GM03348 (cell line): ENCODE measurements around the gene BLMH.
A peak's percentile ranks its signal among the peaks of the same experiment; 100 is the strongest.
"Not testable (repeated sequence)": the region's sequence is repeated elsewhere in the genome, so short reads cannot be mapped to it uniquely, and the experiment has no call there.

Source experiments
- DNase-seq: peaks from one replicate; pipeline ENCODE4 v3.0.0; 2012; ENCODE audit warnings: low spot score

BLMH gene

DNA sequence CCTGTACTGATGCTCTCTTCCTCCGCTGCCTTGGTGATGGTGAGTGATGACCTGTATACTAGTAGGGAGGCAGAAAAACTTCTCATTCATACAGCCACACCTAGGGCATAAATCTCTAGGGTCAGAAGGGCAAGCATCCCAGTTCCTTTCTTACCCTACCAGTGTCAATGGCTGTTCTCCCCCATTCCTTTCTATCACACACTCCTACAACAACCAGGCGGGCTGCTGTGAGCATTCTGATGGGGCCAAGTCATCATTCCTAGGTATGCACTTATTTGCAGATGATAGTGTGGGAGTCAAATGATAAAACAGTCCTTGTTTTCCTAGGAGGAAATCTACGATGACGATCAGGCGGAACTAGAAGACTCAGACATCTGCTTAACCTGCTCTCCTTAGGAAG is 42.3 kb downstream of the BLMH start:
- no peak for DNase-seq

GRCh38 chr17:30248786-30249185 is 43.0 kb downstream of the BLMH start:
- DNase-seq, result no peak

- no peak for DNase-seq
Measured at GRCh38 chr17:30246460-30246859, 45.3 kb downstream of the BLMH start.

DNA sequence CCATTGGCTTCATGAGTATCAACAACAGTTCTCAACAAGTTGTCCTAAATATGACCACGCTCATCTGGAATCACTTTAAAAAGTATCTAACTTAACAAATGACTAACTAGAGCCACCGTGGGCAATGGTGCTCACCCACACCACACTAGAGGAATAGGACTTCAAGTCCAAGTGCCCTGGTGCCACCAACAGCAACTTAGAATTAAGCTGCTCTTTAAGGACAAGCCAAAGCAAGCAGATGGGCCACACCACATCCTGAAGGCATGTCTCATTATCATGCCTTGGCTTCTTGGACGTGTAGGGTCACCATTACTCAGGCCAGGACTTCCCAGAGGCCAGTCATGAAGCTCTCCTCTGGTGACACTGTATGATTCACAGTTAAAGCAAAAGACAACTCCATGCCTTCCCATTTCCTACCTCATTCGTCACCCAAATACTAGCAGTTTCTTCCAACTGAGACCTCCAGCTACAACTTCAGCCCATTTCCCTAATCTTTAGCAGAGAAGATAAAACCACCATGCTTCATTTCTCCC is 46.8 kb downstream of the BLMH start:
- DNase-seq, result peak; percentile 39

DNA sequence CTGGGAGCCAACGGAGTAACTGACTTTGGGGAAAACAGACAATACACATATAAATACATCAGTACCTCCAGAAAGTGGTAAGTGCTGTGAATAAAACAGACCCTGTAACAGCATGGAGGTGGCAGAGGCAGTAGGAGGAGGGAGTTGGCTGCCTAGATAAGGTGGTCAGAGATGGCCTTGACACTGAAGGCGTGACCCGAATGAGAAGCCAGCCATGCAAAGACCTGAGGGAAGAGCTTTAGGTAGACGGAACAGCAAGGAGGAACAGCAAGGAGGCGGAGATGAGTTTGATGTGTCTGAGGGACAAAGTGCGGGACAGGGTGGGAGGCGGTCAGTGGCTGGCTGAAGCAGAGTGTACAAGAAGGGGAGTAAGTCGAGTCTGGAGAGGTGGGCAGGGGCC is 48.2 kb downstream of the BLMH start:
- DNase-seq, result no peak

GRCh38 chr17:30243002-30243401 is 48.7 kb downstream of the BLMH start:
- DNase-seq, result no peak

GRCh38 chr17:30241051-30241450 is 50.7 kb downstream of the BLMH start:
- DNase-seq, result no peak

DNA sequence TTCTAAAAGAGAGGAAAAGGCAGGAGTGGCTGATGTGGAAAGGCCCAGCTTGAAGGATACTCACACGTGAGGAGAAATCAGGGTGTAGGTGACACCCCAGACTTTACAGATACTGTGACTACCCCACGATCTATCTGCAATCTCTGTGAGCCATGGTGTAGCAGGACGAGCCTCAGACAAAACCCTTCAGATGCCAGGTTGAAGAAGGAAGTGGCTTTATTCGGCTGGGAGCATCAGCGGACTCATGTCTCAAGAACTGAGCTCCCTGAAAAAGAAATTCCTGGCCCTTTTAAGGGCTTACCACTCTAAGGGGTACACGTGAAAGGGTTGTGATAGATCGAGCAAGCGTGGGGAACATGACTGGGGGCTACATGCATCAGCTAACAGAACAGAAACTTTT is 51.6 kb downstream of the BLMH start:
- DNase-seq, result no peak

DNA sequence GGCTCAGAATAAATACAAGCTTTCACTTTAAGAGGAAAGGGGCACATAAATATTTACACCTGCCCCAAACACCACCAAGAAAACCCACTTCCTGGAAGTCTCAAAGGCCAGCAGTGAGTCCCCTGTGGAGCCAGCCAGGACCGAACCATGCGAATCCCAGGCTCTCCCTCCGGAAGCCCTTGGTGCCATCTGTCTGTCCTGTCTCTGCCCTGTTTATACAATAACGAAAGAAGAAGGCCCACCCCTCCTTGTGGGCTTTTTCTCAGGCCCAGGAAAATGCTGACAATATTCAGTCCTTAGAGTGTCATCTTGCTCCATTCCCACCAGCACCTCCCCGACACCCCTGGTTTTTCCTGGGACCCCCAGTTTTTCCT is 52.7 kb downstream of the BLMH start:
- no peak for DNase-seq

- DNase-seq, result no peak
Measured at GRCh38 chr17:30238387-30239088, 53.2 kb downstream of the BLMH start.

- DNase-seq, result no peak
Measured at GRCh38 chr17:30238003-30238344, 53.8 kb downstream of the BLMH start.

- DNase-seq, result no peak
Measured at GRCh38 chr17:30237296-30238002, 54.3 kb downstream of the BLMH start.

DNA sequence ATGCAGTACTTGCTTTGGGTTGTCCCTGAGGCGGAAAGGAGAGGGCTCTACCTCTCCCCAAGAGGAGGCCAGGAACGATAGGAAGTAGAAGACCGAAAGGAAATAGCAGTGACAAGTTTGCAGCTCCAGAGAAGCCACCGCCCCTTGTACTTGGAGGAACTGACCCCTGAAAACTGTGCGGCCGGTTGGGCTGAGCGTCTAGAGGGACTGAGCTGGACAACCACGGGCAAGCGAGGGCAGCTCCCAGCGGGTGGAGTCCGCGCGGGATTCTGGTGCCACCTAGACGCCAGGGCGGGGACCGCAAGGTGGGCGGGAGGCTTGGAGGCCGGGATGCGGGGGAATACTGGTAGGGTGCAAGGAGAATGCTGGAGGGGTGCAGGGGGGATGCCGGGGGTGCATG is 55.0 kb downstream of the BLMH start:
- DNase-seq, result peak; percentile 69

- no peak for DNase-seq
Measured at GRCh38 chr17:30236297-30236624, 55.5 kb downstream of the BLMH start.

DNA sequence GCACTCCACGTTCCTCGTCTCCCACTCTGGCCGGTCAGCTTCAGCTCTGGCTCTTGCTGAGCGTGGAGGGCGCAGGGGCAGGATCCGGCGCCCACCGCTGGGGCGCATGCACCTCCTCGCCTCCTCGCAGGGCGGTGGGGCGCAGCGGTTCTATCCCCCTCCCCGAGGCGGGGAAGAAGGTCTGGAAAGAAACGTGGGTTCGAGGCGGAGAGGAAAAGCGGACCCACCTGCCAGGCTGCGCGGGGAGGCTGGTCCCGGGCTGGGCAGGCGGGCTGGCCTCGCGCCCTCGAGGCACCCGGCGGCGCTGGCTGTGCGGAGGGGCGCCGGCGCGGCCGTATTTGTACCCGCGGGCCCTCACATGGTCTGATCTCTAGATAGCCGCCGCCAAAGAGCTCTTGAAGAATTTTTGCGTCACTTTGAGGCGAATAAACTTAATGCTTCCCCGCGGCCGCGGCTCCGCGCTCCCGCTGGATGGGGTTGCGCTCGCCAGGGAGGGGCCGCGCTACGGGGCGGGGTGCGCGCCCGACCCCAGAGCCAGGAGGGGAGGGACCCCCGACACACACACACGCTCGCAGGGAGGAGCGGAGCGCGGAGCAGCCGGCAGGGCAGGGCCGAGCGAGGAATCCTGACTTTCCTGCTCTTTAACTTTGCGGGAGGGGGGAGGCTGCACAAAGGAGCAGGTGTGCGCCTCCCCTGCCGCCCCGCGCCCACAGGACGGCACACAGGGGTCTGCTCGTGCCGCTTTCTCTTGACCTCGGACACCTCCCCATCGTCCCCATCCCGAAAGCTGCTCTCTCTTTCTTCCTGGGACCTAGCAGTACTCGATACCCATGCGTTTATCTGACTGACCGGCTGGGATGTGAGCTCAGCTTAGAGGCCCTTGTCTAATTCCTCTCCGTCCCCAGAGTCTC is 56.1 kb downstream of the BLMH start, which contains the start of gene SLC6A4:
SLC6A4 (minus strand) TSS at position 312 of the 911 bp plus-strand sequence. CDS start 13,739 bp downstream, outside the sequence.
- DNase-seq, result peak; percentile 61

DNA sequence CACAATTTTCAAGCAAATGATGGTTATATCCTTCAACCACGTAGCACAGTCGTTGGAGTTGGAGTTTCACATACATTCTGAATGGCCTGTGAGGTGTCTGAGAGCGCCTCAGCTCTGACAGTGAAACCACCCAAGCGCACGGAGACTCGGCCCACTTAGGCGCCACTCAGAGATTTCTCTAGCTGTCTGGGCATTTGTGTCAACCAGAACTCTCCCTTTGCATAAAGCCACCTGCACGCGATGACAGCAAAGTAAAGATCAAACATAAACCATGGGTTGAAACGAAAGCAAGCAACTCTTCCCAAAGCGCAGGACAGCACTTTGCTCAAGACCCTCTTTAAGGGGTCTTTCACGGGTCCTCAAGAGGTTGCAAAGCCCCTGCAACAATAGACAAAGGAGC is 56.8 kb downstream of the BLMH start:
- DNase-seq, result no peak

GRCh38 chr17:30234296-30234695 is 57.4 kb downstream of the BLMH start:
- no peak for DNase-seq

DNA sequence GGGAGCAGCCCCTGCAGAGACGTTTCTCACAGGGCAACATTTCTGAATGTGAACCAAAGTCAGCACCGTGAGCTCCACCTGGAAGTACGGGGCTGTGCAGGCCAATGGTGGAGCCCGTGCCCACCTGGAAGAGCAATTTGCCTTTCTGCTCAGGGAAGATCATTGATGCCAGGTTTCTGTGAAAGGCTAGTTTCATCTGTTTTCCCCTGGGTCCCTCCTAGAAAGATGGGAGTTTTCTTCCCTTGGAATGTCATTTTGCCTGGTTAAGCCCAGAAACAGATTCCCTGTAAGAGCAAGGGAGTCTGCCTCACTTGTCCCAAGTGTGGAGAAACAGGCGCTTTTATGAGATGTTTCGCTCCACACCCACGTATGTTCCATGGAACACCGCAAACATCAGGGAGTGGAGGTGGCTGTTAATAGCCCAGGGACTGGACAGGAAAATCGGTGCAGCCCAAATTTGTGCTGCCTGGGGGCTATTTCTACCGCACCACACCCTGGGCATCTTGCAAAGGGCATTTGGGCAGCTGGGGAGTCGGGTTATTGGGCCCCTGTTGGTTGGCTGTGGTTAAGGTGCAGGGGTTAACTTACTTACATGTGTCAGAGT is 58.8 kb downstream of the BLMH start:
- DNase-seq, result no peak

DNA sequence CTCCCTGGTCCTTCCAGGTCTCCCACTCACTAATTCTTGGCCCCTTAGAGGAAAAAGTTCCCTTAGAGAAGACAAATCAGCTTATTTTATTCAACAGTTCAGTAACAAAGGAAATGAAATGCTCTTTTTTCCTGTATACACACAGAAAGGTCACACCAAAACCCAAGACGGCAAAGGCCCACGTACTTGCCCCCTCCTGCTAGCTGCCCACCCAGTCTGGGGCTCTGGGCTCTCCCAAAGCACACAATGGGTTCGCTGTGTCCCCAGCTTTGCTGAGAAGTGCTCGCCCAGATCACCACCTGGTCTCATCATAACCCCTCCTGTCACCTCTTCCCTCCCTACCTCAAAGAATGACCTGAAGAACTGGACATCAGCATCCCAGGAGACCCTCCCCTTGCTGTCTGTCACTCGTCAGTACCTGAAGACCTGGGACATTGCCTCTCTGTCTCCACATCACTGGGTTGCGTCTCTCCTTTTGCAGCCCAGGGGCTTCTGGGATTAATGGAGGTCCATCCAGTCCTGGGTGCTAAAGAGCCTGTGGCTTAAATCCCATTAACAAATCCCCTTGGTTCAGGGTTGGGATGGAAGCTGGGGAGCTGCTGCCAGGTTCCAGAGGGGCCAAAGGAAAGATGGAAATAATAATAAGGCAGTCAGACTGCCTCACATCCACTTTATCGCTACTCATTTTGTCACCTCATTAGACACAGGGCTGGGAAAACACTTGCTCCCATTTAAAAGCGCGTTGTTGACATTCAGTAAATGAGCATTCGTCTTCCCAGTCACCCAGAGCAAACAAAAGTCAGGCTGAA is 59.5 kb downstream of the BLMH start:
- DNase-seq, result no peak

DNA sequence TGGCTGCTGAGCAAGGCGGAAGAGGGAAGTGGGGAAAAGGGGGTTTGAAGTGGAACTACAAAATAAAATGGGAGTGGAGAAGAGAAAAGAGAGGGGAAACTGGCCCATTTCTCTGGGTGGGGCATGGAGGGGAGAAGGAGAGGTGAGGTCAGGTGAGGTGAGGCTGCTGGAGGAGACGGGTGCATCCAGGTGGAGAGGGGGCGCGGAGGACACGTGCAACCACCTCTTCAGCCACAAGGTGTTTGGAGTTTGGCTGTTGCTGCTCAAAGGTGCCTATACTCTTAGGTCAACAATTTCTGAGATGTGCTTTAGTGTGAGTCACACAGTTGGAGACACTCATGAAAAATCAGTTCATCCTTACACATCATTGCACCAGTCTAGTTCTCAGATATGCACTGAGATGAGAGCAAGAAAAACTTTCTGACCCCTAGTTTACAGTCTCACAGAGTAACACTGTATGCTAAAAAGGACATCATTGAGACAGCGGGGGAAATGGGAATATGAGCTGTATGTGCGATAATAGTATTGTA is 61.1 kb downstream of the BLMH start:
- no peak for DNase-seq

- DNase-seq, result not testable (repeated sequence)
Measured at GRCh38 chr17:30230009-30230408, 61.7 kb downstream of the BLMH start.
